DMS79 (cell line): ENCODE data around the gene EHBP1.

Source experiments
- DNase-seq: peaks from one replicate; lab custom pipeline; 2025; lab: John Stamatoyannopoulos, UW

Gene EHBP1

DNA sequence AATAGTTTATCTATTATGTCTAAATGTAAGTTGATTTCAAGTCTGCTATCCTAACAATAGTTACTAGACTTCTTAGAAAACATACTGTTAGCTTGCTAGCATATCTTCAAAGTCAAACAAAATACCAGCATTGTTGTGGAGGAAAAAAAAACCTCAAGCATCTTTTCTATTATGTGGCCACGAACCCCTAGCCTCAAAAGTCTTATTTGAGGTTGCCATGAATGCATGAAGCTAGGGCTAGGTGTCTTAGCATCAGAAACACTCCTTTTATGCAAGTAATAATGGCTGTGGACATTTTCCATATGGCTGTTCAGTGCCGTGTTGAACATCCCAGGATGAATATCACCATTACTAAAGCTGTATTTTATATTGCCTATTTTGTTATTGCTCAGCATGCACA, 258.5 kb downstream of the EHBP1 start:
- no peak for DNase-seq

DNA sequence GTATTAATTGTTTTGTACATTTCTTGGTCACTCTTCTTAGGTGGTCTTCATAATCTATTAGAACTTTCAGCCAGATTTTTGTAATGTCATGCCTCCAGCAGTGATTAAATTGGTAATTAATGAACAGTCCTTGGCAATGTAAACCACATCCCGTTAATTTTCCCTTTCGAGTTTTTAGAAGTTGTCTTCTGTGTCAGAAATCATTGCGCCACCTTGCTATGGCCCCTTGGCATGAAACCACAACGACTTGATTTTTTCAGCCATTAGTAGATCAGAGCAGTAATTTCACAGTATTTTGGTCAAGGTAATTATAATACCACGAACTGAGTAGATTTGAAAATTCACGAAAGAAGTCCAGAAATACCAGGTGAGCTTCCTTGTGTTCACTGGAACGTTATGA, 259.2 kb downstream of the EHBP1 start:
- no peak for DNase-seq

DNA sequence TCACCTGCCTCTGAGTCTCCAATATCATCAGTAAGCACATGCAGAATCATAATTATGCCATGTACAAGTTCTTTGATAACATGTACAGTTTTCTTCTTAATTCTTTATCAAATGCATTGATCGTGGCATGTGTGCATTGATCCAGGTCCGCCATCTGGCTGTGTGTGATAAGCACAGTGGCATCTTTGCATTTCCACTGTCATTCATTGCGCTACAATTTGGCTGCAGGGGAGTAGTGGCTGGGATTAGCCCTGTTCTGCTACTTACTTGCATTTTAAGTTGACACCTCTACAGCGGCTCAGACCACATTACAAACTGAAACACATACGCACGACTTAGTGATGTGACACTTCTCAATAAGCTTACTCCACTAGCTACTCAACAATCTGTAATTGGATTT, 261.5 kb downstream of the EHBP1 start:
- no peak for DNase-seq

DNA sequence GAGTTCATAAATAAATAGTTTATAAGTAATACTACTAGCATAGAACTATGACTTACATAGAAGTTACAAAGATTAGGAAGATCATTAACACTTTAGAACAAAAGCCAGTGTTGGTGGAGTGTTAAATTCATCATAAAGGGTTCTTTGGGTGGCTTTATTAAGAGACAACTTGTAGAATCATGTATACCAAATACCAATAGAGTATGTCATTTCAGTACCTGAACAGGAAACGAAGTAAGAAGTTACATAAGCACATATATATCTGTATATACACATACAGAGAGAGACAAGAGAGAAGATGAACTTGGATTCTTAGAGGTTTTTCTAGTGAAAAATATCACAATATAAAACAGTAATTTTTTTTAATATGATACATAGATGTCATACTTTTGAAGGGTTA, 262.7 kb downstream of the EHBP1 start:
- DNase-seq = no peak

DNA sequence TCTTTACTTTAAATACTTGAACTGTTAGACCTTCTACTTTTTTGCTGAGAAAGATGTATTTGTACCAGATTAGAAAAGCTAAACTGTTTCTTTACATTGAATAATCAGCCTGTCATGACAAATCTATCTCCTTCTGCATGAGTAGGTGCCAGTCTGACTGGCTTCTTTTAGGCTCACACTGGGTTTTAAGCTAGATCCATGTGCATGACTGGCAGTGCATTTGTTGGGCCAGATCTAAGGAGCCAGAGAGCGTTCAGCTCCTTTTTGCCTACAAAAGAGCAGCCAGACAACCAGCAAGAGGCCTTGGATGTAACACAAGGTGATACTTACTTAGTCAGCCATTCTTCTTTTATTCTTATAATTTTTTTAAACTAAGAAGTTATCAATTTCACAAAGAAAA, 263.2 kb downstream of the EHBP1 start:
- DNase-seq = no peak

DNA sequence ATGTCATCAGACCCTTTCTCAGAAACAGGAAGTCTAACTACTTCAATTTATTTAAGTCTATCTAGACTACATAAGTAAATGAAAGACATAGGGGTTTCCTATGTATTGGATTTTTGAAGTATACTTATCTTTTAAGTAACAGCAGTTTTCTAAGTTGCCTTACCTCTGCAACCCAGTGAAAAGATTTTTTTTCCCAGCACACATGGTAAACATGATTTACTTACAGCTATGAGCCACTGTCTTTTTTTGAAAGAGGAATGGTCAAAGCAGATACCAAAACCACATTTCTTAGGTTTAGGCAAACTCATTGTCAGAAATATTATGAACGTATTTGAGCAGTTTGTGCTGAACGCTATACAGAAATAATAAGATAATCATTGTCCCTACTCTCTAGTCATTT, 266.4 kb downstream of the EHBP1 start:
- no peak for DNase-seq

DNA sequence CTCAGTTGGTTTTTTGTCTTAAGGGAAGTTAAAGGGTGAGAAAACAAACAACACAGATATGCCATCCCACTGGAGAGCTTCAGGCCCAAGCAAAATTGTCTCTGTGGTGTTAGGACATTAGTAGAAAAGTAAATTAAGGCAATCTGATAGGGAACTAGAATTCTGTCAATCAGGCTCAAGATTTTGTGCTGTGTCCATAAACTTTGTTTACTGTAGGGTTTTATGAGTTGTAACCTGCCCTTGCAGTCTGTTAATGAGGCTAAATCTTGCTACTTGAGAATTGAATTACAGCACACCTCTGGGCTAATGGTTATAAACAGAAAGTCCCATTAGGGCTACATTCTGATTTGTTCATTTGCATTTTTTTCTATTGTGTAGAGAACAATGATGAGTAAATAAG, 267.1 kb downstream of the EHBP1 start:
- no peak for DNase-seq

DNA sequence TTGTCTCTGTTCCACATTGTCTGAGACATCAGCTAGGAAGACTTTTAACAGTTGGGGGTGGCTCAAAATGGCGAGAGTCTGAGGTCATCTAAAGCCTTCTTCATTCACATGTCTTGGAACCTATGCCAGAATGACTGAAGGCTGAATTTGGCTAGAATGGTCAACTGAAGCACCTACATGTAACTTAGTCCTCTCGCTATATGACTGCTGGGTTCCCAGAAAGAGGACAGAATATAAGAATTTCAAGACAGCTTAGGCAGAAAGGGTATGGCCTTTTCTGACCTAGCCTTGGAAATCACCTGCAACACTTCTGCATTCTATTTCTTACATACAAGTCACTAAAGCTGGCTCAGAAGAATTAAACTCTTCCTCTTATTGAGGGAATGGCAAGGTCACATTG, 269.5 kb downstream of the EHBP1 start:
- DNase-seq = no peak

DNA sequence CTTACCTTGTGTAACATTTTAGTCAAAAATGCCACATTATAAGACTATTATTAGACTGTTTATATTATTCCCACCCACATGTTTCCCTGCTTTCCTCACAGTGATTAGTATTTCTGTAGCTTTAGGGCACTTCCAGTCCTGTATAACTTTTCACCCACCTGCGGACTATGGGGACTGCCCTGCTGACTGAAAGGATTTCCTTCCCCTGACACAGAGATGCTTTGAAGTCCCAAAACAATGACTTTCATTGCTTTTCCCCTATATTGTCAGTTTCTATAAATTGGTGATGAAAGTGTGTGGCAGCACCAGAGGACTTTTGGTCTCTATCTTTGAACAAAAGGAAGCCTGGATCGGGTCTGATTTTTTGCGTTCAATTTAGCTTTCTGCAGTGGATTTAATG, 286.1 kb downstream of the EHBP1 start:
- no peak for DNase-seq

DNA sequence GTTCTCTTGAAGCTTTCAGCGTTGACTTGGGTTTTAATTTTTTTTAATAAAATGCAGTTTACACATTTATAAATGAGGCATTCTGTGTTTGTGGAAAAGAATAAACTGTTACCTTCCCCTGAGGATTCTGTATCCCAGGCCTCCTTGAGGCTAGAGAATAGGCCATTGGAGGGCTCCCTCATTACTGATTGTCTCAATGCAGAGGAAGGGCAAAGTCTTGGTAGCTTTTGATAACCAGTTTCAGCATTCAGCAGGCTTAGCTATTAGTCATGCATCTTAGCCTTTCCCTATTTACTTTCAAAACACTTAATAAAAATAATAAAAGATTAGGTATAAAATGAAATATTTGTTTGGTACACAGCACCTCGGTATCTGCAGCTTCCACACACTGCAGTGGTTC, 287.0 kb downstream of the EHBP1 start:
- no peak for DNase-seq

DNA sequence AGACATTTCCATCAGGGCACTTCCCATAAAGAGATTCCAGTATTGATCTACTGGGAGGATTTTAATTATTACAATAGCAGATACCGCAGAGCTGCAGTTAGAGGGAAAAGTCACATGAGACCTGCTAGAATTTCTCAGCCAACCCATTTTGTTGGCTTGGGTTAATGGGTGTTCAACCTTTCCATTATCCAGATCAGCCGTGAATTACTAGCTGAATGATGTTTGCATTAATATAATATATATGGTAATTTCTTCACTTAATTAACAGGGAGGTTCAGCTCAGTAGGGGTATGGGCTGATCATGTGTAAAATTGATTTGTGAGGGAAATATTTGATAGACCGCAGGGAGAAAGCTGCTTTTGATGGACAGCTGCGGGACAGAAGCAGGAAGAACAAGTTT, 288.7 kb downstream of the EHBP1 start:
- DNase-seq = no peak

DNA sequence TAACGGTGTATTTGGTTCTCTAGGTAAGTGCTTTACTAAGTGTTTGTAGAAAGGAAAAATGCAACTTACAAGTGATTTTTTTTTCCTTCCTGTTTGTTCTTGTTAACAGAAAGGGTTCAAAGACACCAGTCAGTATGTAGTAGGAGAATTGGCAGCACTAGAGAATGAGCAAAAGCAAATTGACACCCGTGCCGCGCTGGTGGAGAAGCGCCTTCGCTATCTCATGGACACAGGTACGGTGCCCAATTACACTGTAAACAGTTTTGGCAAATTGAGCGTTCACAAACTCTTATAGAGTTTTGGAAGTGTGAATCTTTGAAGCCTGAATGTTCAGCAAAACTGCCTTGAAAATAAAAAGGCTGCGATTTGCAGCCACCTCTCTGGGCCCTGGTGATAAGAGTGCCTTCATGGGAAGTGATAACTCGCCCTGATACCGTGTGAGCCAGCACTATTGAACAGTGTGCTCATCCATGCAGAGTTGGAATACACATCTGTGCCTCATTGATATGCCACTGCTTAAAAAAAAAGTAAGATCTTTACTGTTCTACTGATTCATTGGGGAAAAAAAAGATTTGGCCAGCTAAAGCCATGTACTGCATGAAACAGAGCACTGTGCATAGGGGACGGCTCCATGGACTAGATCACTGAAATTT, 291.1 kb downstream of the EHBP1 start:
- DNase-seq = no peak

DNA sequence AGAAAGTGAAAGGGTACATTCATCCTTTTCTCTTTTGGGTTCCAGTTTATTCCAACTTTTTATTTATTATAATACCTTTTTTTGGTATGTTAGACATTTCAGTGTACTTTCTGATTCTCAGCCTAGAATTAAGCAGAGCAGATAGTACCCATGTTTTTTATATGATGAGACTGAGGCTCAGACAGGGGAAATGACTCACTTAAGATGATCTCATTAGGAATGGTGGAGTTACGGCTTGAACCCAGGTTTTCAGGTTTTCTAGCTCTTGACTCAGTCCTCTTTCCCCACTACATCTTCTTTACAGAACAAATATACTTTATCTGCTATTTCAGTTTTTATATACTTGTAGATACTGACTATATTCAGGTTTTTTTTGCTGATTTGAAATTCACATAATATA, 293.4 kb downstream of the EHBP1 start:
- DNase-seq = no peak

DNA sequence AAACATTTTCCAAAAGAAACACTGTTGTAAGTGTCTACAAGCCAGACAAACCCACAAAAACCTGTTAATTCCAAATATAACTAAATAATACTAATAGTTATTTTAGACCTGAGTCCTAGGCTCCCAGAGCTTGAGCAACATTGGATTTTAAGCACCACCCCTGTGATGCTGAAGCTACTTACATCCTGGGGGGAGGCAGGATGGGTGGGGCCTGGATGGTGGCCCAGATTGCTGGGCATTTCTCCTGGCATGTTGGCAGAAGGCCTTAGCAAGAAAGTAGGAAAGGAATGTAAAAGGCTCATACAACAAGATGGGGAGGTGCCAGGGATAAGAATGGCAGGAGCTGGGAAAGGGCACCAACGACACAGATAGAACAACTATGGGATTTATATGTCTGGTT, 294.4 kb downstream of the EHBP1 start:
- no peak for DNase-seq

DNA sequence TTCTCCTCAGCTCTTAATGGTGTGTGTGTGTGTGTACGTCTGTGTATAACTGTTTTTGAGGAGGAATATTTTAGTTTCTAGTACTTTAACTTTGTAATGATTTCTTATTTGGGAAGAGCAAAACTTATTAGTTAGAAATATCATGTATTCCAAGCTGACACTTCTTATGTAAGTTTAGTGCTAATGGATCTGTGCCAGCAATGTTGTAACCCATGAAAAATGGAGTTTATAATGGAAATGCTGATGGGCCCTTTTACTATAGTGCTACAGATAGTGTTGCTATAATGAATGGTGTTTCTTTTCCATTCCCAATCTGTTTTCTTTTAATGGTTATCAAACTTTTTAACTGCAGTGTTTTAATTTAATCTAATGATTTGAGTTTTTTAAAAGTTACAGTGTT, 295.3 kb downstream of the EHBP1 start:
- DNase-seq = no peak

DNA sequence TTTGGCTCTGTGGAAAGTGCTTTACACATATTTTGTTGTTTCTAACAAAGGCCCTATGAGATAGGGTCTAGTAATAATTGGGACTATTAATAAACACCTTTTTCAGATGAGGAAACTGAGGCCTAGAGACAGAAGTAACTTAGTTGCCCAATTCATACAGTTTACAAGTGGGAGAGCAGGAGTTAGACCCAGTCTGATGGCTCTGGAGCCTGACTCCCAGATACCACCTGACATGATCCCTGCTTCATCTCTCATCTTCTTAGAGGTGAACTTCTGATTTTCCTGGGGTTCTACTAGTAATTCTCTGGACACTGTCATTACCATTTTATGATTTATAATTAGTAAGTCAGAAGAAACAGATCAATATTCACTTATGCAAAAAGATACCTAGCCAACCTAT, 296.1 kb downstream of the EHBP1 start:
- no peak for DNase-seq

DNA sequence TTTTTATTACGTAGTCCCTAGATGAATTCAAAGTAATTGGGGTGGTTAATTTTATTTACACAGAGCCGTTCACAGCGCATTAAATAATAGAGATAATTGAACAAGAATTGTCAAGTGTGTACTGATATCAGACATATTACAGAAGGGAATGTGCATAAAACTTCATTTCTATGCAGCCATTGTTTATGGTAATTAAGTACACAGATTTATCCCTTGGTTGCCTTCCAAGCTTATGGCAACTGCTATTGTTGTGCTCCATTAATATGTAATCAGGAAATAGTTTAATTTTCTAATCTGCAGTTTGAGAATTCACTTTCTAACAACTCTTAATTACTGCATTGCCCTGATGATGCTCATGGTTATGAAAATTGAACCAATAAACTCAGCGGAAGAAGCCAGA, 297.8 kb downstream of the EHBP1 start:
- no peak for DNase-seq

DNA sequence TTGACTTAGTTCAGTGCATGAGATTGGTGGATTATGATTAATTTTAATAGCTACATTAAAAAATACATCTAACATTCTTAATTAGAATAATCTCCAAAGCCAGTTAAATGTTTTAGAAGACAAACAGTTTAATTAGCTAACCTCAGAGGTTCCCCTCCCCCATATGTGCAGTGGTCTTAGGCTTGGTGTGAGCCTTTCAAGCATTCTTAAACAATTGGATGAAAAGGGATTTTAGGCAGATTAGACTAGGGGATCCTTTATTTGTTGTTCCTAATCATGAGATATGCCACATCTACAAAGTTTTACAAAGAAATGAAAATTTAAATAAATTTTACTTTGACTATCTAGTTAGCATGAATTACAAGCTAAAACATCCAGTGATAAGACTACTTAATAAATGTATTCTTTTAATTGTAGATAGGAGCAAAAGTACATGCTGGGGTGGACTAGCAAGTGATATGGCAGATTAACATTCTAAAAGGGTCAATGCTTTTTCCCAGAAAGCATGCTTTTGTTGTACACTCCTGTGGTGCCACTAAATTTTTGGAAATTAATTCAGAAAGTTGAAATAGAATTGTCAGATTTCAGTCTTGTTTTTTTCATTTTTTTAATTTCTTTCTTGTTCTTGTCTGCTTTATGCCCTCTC, 302.4 kb downstream of the EHBP1 start:
- DNase-seq = no peak

DNA sequence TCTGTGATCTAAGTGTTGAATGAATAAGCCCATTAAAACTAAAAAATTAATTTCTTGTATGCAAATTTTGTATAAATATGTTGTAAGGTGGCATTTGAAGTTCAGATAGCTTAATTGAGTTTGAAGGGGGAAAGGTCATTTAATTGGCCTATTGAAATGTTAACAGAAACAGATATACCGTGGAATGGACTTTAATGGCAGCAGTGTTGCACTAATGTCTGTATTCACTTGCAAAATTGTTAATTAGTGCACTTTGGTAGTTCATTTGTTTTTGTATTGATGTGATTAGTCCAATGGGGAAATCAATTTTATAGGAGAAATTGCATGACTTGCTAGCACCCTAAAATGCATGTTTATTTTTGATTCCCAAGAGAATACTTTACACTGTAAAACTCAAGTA, 303.3 kb downstream of the EHBP1 start:
- DNase-seq = no peak

DNA sequence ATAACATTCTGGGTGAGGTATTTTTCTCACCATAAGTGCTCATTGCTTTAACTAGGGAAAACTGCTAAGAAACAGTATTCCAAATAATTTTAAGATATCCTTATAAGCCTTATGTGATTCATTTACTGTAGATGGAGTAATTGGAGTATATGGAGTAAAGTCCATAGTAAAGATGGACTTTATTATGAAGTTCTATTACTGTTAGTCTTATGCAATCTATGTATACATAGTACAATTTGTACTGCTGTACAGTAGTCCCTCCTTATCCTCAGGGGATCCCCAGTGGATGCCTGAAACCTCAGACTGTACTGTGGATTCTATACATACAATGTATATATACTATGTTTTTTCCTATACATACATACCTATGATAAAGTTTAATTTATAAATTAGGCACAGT, 304.0 kb downstream of the EHBP1 start:
- DNase-seq = no peak

DNA sequence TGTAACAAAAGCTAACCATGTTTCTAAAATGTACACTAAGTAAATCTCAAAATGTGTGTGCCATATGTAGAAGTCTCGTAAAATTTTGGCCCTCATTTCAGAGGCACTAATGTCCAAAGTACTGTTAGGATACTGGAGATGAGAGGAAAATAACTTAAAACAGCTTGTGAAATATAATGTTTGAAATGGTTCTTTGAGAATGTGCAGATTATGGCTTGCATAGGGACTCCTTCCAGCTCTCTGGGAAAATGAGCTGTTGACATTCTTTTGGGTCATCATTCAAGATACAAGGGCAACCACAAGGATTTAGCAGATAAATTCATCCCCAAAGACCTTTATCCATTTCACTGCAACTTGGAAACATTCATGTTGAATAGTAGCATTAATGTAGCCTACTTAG, 307.0 kb downstream of the EHBP1 start:
- DNase-seq = no peak

DNA sequence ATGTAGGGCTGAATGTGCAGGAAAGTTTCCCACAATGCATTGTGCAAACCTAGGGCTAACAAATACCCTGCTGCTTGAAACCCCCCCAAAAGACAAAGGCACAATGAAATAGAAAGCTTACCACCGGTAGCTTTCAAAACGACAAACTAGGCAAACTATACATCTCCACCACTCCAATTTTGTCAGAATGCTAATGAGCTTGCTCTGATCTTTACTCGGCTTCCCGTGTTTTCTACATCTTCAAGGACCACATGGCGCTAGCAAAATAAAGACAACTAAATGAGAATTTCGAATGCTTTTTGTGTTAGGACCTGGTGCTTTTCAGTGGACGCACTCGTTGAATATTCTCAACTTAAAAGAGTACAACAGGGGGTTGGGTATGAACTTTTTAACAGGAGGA, 307.9 kb downstream of the EHBP1 start:
- DNase-seq = no peak

DNA sequence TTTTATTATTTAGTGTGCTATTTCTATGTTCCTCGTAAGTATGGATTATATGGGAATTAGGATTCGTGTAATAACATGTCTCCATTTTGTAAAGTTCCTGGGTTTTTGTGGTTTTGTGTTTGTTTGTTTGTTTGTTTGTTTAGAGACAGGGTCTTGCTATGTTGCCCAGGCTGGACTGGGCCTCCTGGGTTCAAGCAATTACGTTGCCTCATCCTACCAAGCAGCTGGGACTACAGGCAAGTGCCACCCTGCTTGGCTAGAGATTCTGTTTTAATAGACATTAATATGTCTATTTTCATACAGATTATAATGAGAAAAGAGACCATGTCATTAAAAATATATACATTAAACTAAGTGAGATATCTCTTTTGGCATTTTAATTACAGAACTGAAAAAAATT, 309.9 kb downstream of the EHBP1 start:
- DNase-seq = no peak

DNA sequence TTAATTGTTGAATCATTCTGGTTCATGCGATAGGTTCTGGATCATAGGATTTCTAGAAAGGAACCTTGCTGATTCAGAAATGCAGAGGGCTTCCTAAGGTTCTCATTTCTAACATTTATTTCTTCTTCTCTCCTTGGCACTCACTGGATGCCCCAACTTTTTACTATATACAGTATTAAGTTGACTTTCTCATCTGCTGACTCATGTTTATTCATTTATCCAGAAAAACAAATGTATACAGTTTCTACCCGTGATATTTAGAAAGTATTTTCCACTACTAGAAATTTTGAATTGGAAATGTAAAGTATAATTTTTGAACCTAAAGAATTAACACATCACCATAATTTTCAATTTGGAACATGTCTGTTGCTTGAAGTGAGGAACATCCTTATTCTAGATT, 312.9 kb downstream of the EHBP1 start:
- DNase-seq = no peak
